ENCODE data around the gene OSBP2. TPM values are rescaled to one million over a fixed set of nuclear protein-coding genes. Genes with fewer than 3 reads are reported as not detected.
"Not testable (repeated sequence)": the region's sequence is repeated elsewhere in the genome, so short reads cannot be mapped to it uniquely, and the experiment has no call there.

Gene OSBP2
- total RNA-seq, 2 experiments from 2014 or later, result 0.58 to 0.72 TPM

DNA sequence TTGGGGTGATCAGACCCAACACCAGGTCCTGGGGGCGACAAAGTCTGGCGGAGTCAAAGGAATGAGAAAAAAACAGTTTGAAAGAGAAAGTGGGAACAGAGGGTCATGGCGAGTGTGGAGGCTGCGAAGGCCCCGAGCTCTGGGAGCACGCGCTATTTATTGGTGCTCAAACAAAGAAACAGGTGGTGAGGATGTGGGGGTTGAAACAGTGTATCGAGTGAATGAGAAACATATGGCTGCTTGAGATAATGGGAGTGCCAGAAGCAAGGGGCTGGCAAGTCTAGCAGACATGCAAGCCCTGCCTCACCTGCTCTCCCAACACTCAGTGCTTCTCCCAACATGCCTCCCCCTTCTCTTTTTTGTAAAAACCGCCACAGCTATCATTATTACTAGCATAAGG, 19.2 kb upstream of the OSBP2 start:
- ATAC-seq (no peak), DNase-seq (no peak)
- Mint-ChIP-seq H3K27me3 (peaks cover 6% of the 10 kb centered on the region), H3K4me1 (ENCODE audit: low read depth) (no peaks in the 10 kb centered on the region), H3K27ac (no peak overlapping the region), H3K4me3 (no peak overlapping the region), H3K9me3 (no peaks in the 10 kb centered on the region), H3K36me3 (ENCODE audit: low read depth) (no peaks in the 10 kb centered on the region)
- TF ChIP-seq, protein P1, sequence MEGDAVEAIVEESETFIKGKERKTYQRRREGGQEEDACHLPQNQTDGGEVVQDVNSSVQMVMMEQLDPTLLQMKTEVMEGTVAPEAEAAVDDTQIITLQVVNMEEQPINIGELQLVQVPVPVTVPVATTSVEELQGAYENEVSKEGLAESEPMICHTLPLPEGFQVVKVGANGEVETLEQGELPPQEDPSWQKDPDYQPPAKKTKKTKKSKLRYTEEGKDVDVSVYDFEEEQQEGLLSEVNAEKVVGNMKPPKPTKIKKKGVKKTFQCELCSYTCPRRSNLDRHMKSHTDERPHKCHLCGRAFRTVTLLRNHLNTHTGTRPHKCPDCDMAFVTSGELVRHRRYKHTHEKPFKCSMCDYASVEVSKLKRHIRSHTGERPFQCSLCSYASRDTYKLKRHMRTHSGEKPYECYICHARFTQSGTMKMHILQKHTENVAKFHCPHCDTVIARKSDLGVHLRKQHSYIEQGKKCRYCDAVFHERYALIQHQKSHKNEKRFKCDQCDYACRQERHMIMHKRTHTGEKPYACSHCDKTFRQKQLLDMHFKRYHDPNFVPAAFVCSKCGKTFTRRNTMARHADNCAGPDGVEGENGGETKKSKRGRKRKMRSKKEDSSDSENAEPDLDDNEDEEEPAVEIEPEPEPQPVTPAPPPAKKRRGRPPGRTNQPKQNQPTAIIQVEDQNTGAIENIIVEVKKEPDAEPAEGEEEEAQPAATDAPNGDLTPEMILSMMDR (IDR thresholded peaks at IDR 0.05), result no peak
- intact Hi-C loops (cut with micrococcal nuclease), result no loop called here
- POLR2A ChIA-PET, result no interaction called here
- CTCF ChIA-PET, result interaction anchor here (2.2 kb wide), 1 partner anchor 41 kb away, joined by 7 read pairs; no protein-coding TSS in a partner anchor

DNA sequence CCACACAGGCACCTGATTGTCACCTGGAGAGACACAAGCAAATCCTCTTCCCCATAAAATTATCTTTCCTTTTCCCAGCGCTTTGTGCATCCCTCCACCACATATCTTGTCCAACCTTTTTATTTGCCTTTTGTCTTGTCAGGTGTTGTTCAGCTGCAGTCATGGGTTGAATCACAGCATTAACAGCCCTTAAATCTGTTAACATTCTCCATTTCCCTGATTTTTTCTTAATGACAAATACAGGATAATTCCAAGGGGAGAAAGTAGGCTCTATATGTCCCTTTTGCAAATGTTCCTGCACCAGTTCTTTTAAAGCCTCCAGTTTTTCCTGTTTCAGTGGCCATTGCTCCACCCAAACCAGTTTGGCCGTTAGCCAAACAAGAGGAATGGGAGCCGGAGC, 18.1 kb upstream of the OSBP2 start:
- H3K27me3 Mint-ChIP-seq; H3K27ac Mint-ChIP-seq; H3K4me3 Mint-ChIP-seq; H3K36me3 Mint-ChIP-seq (ENCODE audit: low read depth); H3K9me3 Mint-ChIP-seq; POLR2A ChIA-PET; intact Hi-C loops (cut with micrococcal nuclease); DNase-seq; CTCF ChIA-PET; H3K4me1 Mint-ChIP-seq (ENCODE audit: low read depth); ATAC-seq: not testable (repeated sequence)

DNA sequence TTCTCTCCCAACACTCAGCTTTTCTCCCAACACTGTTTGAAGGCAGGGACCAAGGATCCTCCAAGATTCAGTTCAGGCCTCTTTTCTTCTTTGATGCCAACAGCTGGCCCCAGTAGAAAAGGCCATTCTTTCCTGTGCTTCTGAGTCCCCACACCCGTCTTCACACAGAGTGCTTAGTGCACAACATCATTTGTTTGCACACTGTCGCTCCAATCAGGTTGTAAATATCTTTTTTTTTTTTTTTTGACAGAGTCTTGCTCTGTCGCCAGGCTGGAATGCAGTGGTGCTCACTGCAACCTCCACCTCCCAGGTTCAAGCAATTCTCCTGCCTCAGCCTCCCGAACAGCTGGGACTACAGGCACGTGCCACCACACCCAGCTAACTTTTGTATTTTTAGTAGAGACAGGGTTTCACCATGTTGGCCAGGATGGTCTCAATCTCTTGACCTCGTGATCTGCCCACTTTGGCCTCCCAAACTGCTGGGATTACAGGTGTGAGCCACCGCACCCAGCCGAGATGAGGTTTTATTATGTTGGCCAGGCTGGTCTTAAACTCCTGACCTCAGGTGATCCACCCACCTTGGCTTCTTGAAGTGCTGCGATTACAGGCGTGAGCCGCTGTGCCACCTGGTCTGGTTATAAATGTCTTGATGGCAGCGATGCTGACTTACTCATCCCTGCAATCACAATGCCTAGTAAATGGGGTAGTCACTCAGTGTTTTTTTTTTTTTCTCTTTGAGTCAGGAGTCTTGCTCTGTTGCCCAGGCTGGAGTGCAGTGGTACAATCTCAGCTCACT, 14.6 kb upstream of the OSBP2 start:
- POLR2A ChIA-PET; H3K27me3 Mint-ChIP-seq; H3K27ac Mint-ChIP-seq; H3K36me3 Mint-ChIP-seq (ENCODE audit: low read depth); CTCF ChIA-PET; H3K9me3 Mint-ChIP-seq; H3K4me1 Mint-ChIP-seq (ENCODE audit: low read depth); ATAC-seq; DNase-seq; intact Hi-C loops (cut with micrococcal nuclease); H3K4me3 Mint-ChIP-seq: not testable (repeated sequence)

DNA sequence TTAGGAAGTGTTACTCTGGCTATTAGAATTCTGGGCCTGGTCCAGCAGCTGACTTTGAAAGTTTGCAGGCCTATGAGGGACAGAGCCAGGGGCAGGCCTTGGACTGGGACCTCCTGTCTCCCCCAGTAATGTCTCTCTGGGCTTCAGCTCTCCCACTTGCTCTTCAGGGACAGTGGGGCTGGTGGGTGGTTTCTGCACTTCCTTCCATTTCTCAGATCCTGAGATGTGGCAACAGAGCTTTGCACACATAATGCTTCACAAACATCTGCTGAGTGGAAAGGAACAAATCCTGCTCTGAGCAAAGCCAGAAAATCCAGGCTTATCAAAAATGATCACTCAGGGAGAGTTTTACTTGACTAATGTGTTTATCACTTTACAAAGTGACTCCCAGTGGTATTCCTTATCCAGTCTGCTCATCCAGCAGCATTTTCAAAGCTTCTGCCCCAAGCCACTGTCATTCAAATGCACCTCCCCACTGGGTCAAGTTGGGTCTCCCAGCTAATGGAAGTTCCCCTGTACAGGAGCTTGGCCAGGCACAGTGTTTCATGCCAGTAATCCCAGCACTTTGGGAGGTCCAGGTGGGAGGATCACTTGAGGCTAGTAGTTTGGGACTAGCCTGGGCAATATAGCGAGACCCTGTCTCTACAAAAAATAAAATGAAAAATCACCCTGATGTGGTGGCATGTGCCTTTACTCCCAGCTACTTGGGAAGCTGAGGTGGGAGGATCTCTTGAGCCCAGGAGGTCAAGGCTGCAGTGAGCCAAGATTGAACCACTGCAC, 13.5 kb upstream of the OSBP2 start:
- intact Hi-C loops (cut with micrococcal nuclease), result no loop called here
- no peaks in the 10 kb centered on the region for H3K9me3 Mint-ChIP-seq
- CTCF ChIA-PET, result no interaction called here
- ATAC-seq, result no peak
- no peaks in the 10 kb centered on the region for H3K36me3 Mint-ChIP-seq (ENCODE audit: low read depth)
- no peaks in the 10 kb centered on the region for H3K4me1 Mint-ChIP-seq (ENCODE audit: low read depth)
- no peak overlapping the region for H3K27ac Mint-ChIP-seq
- H3K4me3 Mint-ChIP-seq, result no peak overlapping the region
- DNase-seq, result no peak
- POLR2A ChIA-PET, result no interaction called here
- peaks cover 6% of the 10 kb centered on the region for H3K27me3 Mint-ChIP-seq
- TF ChIP-seq, protein P1 (IDR thresholded peaks at IDR 0.05), result no peak

DNA sequence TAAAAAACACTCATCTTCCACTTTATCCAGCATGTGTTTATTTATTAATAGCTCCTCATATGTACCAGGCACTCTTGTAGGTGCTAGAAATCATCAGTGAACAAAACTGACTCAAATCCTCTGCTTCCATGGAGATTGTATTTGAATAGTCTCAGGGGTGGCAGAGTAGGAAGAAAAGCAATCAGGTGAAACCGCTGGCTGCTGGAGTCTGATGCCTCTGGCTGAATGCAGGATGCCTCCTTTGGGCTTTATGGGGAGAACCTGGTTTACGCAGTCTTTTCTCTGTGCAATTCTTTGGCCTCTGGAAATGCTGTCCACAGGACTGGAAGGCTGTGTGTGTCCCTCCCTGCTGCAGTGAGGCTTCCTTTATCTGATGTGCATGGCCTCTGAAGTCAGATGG, 12.8 kb upstream of the OSBP2 start:
- TF ChIP-seq, protein P1 (IDR thresholded peaks at IDR 0.05), result no peak
- ChIA-PET CTCF (no interaction called here), POLR2A (no interaction called here)
- no peaks in the 10 kb centered on the region for H3K9me3 Mint-ChIP-seq
- no peak for ATAC-seq
- H3K27me3 Mint-ChIP-seq, result peaks cover 6% of the 10 kb centered on the region
- no peak for DNase-seq
- H3K27ac Mint-ChIP-seq, result no peak overlapping the region
- intact Hi-C loops (cut with micrococcal nuclease), result no loop called here
- H3K36me3 Mint-ChIP-seq (ENCODE audit: low read depth), result no peaks in the 10 kb centered on the region
- no peaks in the 10 kb centered on the region for H3K4me1 Mint-ChIP-seq (ENCODE audit: low read depth)
- H3K4me3 Mint-ChIP-seq, result no peak overlapping the region

DNA sequence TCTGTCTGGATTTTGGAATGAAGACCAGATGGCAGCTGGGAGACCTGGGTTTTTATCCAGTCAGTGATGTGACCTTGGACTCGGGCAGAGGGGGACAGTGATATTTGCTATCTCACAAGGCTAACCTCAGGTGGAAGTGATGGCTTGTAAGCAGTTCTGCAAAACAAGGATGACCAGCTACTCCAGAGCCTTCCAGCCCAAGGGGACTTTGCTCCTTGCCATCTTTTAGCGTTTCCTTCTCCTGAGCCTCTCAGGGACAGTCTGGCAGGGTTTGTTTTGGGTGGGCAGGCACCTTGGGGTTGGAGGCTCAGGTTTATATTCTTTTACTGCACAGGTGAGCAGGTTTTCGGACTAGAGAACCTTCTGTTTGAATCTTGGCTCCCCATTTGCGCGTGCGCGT, 9.5 kb upstream of the OSBP2 start:
- DNase-seq (no peak), ATAC-seq (no peak)
- intact Hi-C loops (cut with micrococcal nuclease), result no loop called here
- H3K27me3 Mint-ChIP-seq, result no peaks in the 10 kb centered on the region
- no peak overlapping the region for H3K4me3 Mint-ChIP-seq
- H3K27ac Mint-ChIP-seq, result no peak overlapping the region
- H3K36me3 Mint-ChIP-seq (ENCODE audit: low read depth), result no peaks in the 10 kb centered on the region
- H3K9me3 Mint-ChIP-seq, result no peaks in the 10 kb centered on the region
- CTCF ChIA-PET, result interaction anchor here (1.5 kb wide), 1 partner anchor 70 kb away, joined by 3 read pairs; no protein-coding TSS in a partner anchor
- TF ChIP-seq, protein P1 (IDR thresholded peaks at IDR 0.05), result no peak
- no peaks in the 10 kb centered on the region for H3K4me1 Mint-ChIP-seq (ENCODE audit: low read depth)
- POLR2A ChIA-PET, result interaction anchor here (0.6 kb wide), 1 partner anchor 52 kb away, joined by 4 read pairs; no protein-coding TSS in a partner anchor

Measured in activated CD8-positive, alpha-beta T cell treated with anti-CD3 and anti-CD28 coated beads for 36 hours (primary cell).